ENCODE measurements around the gene PRKRIP1.

Gene PRKRIP1

DNA sequence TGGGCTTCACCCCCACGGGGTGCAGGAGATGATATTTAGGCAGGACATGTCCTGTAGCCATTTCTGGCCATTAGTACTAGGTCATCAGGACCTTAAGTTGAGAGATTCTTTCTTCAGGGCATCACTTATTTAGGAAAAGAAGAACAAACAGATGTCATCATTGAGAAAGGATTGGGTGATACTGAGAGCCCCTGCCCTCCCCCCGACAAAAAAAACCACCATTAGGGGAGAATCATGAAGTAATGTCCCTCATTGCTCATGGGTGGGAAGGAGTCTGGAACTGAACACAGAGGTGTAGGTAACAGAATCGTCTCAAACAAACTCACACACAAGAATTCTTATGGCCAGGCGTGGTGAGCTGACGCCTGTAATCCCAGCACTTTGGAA lies 30.8 kb downstream of the PRKRIP1 start:
- Histone ChIP-seq H3K9me3 (no peaks in the 10 kb centered on the region), H3K36me3 (peaks cover 34% of the 10 kb centered on the region), H3K27me3 (no peaks in the 10 kb centered on the region), H3K4me1 (no peaks in the 10 kb centered on the region), H3K4me3 (ENCODE audit: low read depth, low read length) (no peak overlapping the region)
- no peak for DNase-seq
- TF ChIP-seq, protein P1, sequence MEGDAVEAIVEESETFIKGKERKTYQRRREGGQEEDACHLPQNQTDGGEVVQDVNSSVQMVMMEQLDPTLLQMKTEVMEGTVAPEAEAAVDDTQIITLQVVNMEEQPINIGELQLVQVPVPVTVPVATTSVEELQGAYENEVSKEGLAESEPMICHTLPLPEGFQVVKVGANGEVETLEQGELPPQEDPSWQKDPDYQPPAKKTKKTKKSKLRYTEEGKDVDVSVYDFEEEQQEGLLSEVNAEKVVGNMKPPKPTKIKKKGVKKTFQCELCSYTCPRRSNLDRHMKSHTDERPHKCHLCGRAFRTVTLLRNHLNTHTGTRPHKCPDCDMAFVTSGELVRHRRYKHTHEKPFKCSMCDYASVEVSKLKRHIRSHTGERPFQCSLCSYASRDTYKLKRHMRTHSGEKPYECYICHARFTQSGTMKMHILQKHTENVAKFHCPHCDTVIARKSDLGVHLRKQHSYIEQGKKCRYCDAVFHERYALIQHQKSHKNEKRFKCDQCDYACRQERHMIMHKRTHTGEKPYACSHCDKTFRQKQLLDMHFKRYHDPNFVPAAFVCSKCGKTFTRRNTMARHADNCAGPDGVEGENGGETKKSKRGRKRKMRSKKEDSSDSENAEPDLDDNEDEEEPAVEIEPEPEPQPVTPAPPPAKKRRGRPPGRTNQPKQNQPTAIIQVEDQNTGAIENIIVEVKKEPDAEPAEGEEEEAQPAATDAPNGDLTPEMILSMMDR (IDR thresholded peaks at IDR 0.05; ENCODE audit: low read depth, low read length) = no peak

DNA sequence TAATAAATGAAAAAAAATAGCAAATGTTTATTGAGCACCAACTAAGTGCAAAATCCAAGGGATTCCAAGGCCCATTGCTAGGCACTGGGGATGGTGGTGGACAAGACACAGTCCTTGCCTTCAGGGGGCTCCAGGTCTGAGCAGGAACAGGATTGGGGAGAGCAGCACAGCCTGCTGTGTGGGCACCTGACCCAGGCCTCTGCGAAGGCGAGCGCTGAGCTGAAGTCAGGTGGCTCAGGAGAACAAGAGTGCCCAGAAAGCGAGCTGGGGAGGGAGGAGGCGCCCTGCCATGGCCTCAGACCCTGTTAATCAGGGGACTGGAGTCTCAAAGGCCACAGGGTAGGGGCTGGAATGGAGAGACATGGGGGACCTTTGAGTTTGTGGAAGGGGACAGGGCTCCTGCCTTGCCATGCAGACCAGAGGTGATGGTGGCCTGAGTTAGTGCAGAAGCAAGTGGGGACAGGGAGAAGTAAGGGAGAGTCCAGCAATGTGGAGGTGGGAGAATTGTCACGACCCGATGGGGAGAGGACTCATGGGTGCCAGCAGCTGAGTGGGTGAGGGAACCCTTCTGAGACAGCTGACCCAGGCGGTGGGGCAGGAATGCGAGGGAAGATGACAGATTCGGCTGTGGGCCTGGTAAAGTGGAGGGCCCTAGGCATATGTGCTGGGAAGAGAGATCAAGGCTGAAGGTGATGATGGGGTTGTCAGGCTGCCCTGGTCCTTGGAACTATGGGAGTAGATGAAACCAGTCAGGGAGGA lies 33.2 kb downstream of the PRKRIP1 start:
- Histone ChIP-seq H3K36me3 (peaks cover 28% of the 10 kb centered on the region), H3K4me3 (ENCODE audit: low read depth, low read length) (no peak overlapping the region), H3K9me3 (no peaks in the 10 kb centered on the region), H3K4me1 (no peaks in the 10 kb centered on the region; the same call in 1 of the 2 replicates), H3K27me3 (no peaks in the 10 kb centered on the region)
- DNase-seq = no peak
- TF ChIP-seq, protein P1 (IDR thresholded peaks at IDR 0.05; ENCODE audit: low read depth, low read length) = no peak

DNA sequence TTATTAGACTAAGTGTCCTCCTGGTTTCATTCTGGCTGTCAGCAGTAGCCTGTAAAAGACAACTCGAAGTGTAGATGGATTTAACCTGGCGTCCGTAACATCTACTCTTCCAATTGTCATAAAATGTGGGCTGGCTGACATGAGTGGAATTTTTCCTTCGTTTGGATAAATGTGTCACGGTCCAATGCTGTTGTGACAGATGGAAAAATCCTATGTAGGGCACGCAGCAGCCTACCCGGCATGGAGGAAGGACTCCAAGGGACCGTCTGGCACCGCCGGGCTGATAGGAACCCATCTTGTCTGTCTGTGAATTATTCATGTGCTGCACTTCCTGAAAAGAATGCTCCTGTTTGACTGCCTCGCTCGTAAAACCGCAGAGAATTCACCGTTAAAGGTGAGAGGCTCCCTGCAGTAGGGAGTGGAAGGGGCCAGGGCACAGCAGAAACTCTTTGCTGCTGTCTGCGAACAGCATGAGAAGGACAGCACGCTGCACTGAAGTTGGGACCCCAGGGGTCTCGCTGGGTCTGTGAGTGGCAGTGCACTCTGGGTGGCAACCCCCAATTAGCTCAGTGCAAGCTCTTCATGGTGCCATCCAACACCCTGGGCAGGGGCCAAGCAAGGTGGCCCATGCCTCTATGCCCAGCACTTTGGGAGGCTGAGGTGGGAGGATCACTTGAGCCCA lies 35.6 kb downstream of the PRKRIP1 start:
- H3K4me3 ChIP-seq (ENCODE audit: low read depth, low read length) = no peak overlapping the region
- H3K4me1 ChIP-seq = no peaks in the 10 kb centered on the region; the same call in 1 of the 2 replicates
- peaks cover 8% of the 10 kb centered on the region for H3K36me3 ChIP-seq
- no peaks in the 10 kb centered on the region for H3K27me3 ChIP-seq
- TF ChIP-seq, protein P1 (IDR thresholded peaks at IDR 0.05; ENCODE audit: low read depth, low read length) = no peak
- H3K9me3 ChIP-seq = no peaks in the 10 kb centered on the region
- DNase-seq = no peak

DNA sequence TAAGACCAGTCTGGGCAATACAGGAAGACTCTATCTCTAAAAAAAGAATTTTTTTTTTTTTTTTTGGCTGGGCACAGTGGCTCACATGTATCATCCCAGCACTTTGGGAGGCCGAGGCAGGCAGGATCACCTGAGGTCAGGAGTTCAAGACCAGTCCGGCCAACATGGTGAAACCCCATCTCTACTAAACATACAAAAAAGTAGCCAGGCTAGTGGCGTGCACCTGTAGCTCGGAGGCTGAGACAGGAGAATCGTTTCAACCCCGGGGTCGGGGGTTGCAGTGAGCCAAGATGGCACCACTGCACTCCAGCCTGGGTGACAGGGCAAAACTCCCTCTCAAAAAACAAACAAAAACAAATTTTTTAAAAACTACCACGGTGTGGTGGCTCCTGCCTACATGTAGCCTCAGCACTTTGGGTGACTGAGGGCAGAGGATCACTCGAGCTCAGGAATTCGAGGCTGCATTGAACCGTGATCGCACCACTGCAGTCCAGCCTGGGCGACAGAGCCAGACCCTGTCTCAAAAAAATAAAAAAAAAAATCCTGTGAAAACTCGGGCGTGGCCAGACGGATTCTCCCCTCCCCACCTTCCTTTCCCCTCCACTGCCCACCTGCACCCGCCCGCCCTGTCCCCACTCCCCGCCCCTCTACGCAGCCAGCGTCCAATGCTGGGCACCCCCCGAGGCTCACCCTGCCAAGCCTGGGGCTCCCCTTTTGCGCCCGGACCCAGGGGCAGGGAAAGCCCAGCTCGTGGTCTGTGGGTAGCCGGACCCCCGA lies 36.5 kb downstream of the PRKRIP1 start:
- DNase-seq = no peak
- peak overlapping the region; percentile 57 for H3K4me3 ChIP-seq (ENCODE audit: low read depth, low read length)
- no peaks in the 10 kb centered on the region for H3K9me3 ChIP-seq
- H3K4me1 ChIP-seq = no peaks in the 10 kb centered on the region; the same call in 1 of the 2 replicates
- no peaks in the 10 kb centered on the region; the same call in 1 of the 2 replicates for H3K36me3 ChIP-seq
- H3K27me3 ChIP-seq = no peaks in the 10 kb centered on the region
- TF ChIP-seq, protein P1 (IDR thresholded peaks at IDR 0.05; ENCODE audit: low read depth, low read length) = no peak

DNA sequence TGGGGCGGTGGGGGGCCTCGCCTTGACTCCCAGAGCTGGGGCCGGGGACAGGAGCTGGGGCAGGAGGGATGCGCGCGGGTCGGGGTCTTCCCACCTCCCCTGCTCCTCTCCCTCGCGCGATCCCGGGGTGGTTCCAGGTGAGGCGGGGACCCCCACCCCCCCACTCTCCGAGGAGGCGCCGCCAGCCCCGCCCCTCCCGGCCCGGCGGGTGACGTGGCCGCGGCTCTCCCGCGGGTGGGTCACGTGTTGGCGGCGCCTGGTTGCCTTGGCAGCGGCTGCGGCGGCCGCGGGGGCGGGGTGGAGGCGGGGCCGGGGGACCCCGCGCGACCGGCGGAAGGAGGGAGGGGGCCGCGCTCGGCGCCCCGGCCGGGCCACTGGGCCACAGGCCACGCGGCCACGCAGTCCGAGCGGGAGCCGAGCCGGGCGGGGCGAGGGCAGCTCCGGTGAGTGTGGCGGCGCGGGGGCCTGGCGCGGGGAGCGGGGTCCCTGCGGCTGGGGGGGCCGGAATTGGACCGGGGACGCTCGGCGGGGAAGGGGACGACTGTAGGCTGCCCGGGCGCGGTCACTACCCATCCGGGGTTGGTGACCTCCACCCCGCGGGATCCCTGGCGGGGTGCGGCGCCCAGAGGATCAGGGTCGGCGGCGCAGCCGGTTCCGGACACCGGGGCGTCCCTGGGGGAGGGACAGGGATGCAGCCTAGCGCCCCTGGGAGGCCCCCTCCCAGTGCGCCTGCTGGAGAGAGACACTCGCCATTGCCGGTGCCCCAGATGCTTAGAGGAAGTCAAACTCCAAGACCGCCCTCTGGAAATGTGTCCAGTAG lies 37.3 kb downstream of the PRKRIP1 start, which contains the start of gene ORAI2:
ORAI2 (plus strand) TSS at position 357 of the 820 bp plus-strand sequence. CDS start 5,382 bp downstream, outside the sequence.
- Histone ChIP-seq H3K9me3 (no peaks in the 10 kb centered on the region), H3K36me3 (no peaks in the 10 kb centered on the region), H3K4me3 (ENCODE audit: low read depth, low read length) (peak within 1 kb of the TSS; percentile 85), H3K4me1 (no peaks in the 10 kb centered on the region; the same call in 1 of the 2 replicates), H3K27me3 (no peaks in the 10 kb centered on the region)
- peak; percentile 91 for DNase-seq
- TF ChIP-seq, protein P1 (IDR thresholded peaks at IDR 0.05; ENCODE audit: low read depth, low read length) = no peak
